Panc1 (cell line): ENCODE measurements around the gene GPR31. TPM values are rescaled to one million over a fixed set of nuclear protein-coding genes. Genes with fewer than 3 reads are reported as not detected.
"Not testable (repeated sequence)": the region's sequence is repeated elsewhere in the genome, so short reads cannot be mapped to it uniquely, and the experiment has no call there.

Experiments used
- ATAC-seq: fragments of 200-7000 bp; cut with Tn5 transposase; 2 replicates; pipeline ENCODE4 v1.9.1; 2020; ENCODE audit warnings: mild to moderate bottlenecking, moderate library complexity
- BruUV-seq: library from RNA; stranded (reverse); fragments of 400-500 nt; replicated peaks from 2 replicates; lab custom pipeline; 2021; lab: Mats Ljungman, UMichigan
- CTCF ChIA-PET: fragments of 300-600 bp; sonication (Branson Sonifier 250); formaldehyde crosslinking; loops from one replicate; lab custom pipeline; 2022; ENCODE audit warnings: antibody characterized with exemption; lab: Charles Lee
- POLR2A ChIA-PET: fragments of 300-600 bp; sonication (Branson Sonifier 250); formaldehyde crosslinking; loops from one replicate; lab custom pipeline; 2022; ENCODE audit warnings: antibody characterized with exemption; lab: Charles Lee
- DNase-seq: peaks from one replicate; pipeline ENCODE4 v3.0.0-alpha.2; 2010; ENCODE audit warnings: low read depth, low spot score
- H3K27ac ChIP-seq: 2 replicates; pipeline ENCODE4 v1.5.1; 2011; ENCODE audit warnings: mild to moderate bottlenecking, low read length, inconsistent platforms
- H3K27me3 ChIP-seq: fragments of 200-500 bp; sonication (Bioruptor generic); 2 replicates; pipeline ENCODE4 v1.6.0; 2014; ENCODE audit warnings: low read length, inconsistent platforms; ENCODE audit not compliant: control insufficient read depth, insufficient read depth
- H3K36me3 ChIP-seq: fragments of 200-500 bp; sonication (Bioruptor generic); 2 replicates; pipeline ENCODE4 v1.5.1; 2014; ENCODE audit warnings: inconsistent platforms, mild to moderate bottlenecking, low read length, moderate library complexity; ENCODE audit not compliant: control insufficient read depth, insufficient read depth
- H3K4me1 ChIP-seq: 2 replicates; pipeline ENCODE4 v1.5.1; 2011; ENCODE audit warnings: inconsistent platforms, mild to moderate bottlenecking, low read length, moderate library complexity; ENCODE audit not compliant: control insufficient read depth, insufficient read depth
- H3K4me3 ChIP-seq, 2 experiments: 2 replicates each; pipeline ENCODE4 v1.5.1; 2011 to 2012; ENCODE audit warnings: low read depth in 2 of 2, low read length in 2 of 2, mild to moderate bottlenecking in 2 of 2, inconsistent platforms in 1 of 2, moderate library complexity in 1 of 2
- H3K9me3 ChIP-seq: fragments of 200-500 bp; sonication (Bioruptor generic); 2 replicates; pipeline ENCODE4 v1.5.1; 2014; ENCODE audit warnings: low read depth, mild to moderate bottlenecking, inconsistent platforms, low read length, moderate library complexity; ENCODE audit not compliant: control insufficient read depth, insufficient read depth
- in situ Hi-C: cut with HindIII; loops from 2 replicates; pipeline ENCODE4 v1.10.0; 2016; ENCODE audit warnings: low sequenced_read_pairs, low pct_unique_long_range_greater_than_20kb
- intact Hi-C: fragments of 100-400 bp; cut with micrococcal nuclease; formaldehyde crosslinking; loops from one replicate; pipeline ENCODE4 v1.10.0; 2022; ENCODE audit not compliant: unreplicated experiment
- total RNA-seq: library from RNA; stranded (reverse); gene quantifications from one replicate; pipeline ENCODE4 v1.2.1, GENCODE V29; 2021; ENCODE audit not compliant: unreplicated experiment

Gene GPR31
- total RNA-seq, 1 experiment from 2014 or later: not detected

DNA sequence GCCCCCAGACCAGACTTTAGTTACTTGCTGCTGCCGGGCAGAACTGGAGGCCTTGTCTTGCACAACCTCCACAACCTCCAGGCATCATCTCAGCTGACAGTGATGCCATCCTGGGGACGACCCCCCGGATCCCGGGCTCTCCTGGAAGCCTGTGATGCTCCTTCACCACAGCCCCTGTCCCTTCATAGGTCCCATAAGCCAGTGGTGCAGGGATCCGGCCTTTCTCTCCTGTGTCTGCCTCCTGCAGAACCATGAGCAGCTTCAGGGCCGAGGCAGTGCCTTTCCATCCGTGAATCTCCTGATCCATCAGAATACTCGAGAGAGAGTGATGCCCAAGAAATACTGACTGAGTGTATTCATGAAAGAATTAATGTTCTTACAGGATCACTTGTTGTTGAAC lies 22.3 kb upstream of the GPR31 start:
- H3K36me3 ChIP-seq, H3K4me1 ChIP-seq, H3K9me3 ChIP-seq, H3K27ac ChIP-seq, DNase-seq, CTCF ChIA-PET, BruUV-seq, H3K4me3 ChIP-seq, in situ Hi-C loops, ATAC-seq, POLR2A ChIA-PET, H3K27me3 ChIP-seq: not testable (repeated sequence)
- intact Hi-C loops: loop anchor here (10.0 kb wide), 1 partner anchor 175 kb away; no protein-coding TSS in a partner anchor

DNA sequence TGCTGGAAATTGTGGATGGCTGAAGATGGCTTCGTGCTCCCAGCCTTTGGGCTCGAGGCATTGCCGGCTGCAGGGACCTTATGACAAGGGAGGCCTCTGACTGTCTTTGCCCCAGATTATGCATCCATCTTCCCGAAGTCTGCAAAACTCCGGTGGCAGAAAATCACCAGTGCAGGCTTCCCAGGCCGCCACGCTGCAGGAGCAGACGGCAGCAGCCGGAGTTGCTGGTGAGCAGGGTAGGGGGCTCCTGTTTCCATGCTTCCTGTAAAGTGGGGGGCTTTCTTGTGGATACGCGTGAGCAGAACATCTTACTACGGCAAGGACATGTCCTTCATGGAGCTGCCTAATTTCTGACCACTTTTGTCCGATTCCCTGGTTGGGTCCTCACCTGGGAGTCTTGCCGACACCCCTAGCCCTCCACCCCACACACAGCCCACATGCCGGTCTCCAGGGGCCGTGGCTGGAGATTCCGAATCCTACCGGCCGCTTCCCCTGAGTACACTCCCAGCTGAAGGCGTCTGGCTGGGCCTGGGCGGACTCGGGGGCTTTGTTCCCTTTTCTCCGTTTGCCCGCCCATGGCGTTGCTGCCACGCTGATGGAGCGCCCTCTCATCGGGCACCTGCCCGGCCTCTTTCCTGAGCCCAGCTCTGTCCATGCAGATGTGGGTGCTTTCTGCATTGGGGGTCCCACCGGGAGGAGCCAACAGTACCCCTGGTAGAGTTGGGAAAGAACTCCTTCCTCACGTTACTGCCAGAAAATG lies 21.3 kb upstream of the GPR31 start:
- not testable (repeated sequence) for DNase-seq

DNA sequence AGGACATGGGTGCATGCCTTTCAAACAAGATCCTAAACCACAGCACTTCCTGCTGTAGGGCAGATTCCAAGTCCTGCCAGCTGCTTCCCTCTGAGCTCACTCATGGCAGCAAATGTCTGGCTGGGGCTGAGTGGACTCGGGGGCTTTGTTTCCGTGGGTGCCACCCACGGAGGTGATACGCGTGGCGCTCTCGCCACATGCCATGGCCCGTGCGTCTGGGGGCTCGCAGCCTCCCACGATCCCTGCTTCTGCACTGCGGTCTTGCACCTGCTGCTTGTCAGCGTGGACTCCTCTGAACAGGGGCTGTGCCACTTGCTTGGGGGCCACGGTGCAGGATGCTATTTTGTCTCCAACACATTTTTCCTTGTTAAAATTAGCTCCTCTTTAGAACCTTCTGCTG lies 19.5 kb upstream of the GPR31 start:
- BruUV-seq, H3K36me3 ChIP-seq, POLR2A ChIA-PET, CTCF ChIA-PET, intact Hi-C loops, H3K9me3 ChIP-seq, in situ Hi-C loops, H3K4me3 ChIP-seq, DNase-seq, H3K27ac ChIP-seq, H3K4me1 ChIP-seq, H3K27me3 ChIP-seq, ATAC-seq: not testable (repeated sequence)

More for the DNA sequence above, 21.3 kb upstream of the GPR31 start:
- POLR2A ChIA-PET, H3K36me3 ChIP-seq, intact Hi-C loops, BruUV-seq, H3K9me3 ChIP-seq, in situ Hi-C loops, H3K4me1 ChIP-seq, H3K27me3 ChIP-seq, H3K27ac ChIP-seq, ATAC-seq, H3K4me3 ChIP-seq, CTCF ChIA-PET: not testable (repeated sequence)

DNA sequence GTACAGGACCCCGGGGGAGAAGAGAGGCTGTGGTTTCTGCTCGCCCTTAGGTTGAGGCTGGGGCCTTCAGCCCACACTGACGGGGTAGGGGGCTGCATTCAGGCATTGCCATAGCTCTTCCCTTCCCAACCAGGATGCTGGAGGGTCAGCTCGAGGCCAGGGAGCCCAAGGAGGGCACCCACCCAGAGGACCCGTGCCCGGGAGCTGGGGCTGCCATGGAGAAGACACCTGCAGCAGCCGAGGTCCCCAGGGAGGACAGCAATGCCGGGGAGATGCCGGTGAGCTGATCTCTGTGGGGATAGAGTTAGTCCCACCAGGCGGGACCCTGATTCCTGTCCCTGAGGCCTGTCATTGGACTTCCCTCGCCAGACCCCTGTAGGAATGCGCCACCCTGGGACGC lies 14.2 kb upstream of the GPR31 start:
- POLR2A ChIA-PET, H3K4me1 ChIP-seq, CTCF ChIA-PET, H3K4me3 ChIP-seq, H3K9me3 ChIP-seq, in situ Hi-C loops, H3K36me3 ChIP-seq, H3K27me3 ChIP-seq, BruUV-seq, H3K27ac ChIP-seq, ATAC-seq, intact Hi-C loops, DNase-seq: not testable (repeated sequence)

DNA sequence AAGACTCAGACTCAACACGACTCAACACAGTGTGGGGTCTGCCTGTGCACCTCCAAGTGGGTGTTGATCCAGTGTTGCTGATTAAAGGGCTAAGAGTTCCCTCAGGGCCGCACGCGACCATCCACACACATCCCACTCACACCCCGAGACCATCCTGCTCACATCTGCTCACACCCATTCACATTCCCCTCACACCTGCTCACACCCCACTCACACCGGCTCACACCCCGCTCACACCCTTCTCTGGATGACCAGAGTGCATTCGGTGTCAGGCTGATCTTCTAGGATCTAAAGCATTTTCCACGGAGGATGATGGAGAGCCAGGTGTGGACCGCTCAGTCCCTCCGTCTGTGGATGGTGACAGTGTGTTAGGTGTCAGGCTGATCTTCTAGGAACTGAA lies 13.5 kb upstream of the GPR31 start:
- POLR2A ChIA-PET, intact Hi-C loops, ATAC-seq, BruUV-seq, in situ Hi-C loops, H3K36me3 ChIP-seq, CTCF ChIA-PET, H3K4me1 ChIP-seq, H3K4me3 ChIP-seq, DNase-seq, H3K9me3 ChIP-seq, H3K27ac ChIP-seq: not testable (repeated sequence)
- H3K27me3 ChIP-seq: peaks cover 11% of the 10 kb centered on the region

DNA sequence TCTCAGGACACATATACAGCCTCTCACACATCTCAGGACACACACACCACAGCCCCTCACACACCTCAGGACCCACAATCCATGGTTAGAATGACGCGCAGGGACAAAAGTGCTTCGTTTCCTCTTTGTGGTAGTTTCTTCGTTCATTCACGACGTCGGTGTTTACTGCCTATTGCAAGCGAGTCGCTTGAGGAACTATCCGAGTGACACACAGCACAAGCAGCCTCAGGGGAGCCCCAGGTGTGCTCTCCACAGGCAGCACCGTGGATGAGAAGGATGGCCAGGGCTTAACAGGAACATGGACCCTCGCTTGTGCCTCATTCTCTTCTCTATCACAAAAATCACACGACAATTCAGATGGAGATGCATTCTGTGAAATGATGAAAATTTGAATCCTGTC lies 12.1 kb upstream of the GPR31 start:
- H3K36me3 ChIP-seq, H3K4me1 ChIP-seq, BruUV-seq, DNase-seq, H3K4me3 ChIP-seq, CTCF ChIA-PET, H3K9me3 ChIP-seq, POLR2A ChIA-PET, intact Hi-C loops, in situ Hi-C loops, H3K27ac ChIP-seq, ATAC-seq: not testable (repeated sequence)
- peaks cover 16% of the 10 kb centered on the region for H3K27me3 ChIP-seq

DNA sequence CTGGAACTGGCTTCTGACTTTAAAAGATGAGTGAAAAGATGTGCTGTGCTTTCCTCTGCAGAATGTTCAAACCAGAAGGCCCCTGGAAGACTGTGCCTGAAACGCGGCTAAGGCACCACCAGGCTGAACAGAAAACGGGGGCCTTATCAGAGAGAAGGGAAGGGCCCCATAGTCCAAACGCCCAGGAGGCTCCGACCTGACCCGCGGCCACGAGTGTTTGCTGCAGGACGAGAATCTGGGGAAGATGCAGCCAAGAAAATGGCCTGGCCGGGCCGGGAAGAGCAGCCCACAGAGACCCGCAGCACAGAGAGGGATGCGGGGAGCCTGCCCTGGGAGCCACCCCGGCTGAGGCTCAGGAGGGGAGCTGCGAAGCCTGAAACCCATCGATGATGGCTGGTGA lies 10.5 kb upstream of the GPR31 start:
- 0 out of 2 replicates have a peak, but pooled peaks have one; percentile 38 for ATAC-seq
- CTCF ChIA-PET, H3K4me1 ChIP-seq, H3K4me3 ChIP-seq, BruUV-seq, H3K36me3 ChIP-seq, intact Hi-C loops, DNase-seq, H3K27ac ChIP-seq, H3K9me3 ChIP-seq, in situ Hi-C loops, POLR2A ChIA-PET: not testable (repeated sequence)
- H3K27me3 ChIP-seq: peaks cover 17% of the 10 kb centered on the region
